HL-60 (cell line): Measurements from ENCODE around the gene CCDC197.

ENCODE experiments used
- CTCF ChIP-seq: IDR thresholded peaks from one replicate; pipeline ENCODE4 v1.5.1; 2011; ENCODE audit warnings: low read length, control low read depth, inconsistent platforms; ENCODE audit not compliant: insufficient read depth
- GABPA ChIP-seq: IDR thresholded peaks from 2 replicates; pipeline ENCODE4 v1.6.1; 2012; ENCODE audit warnings: low read depth
- POLR2AphosphoS5 ChIP-seq: IDR thresholded peaks from 2 replicates; pipeline ENCODE4 v1.6.1; 2012; ENCODE audit warnings: low read depth
- REST ChIP-seq: IDR thresholded peaks from 2 replicates; pipeline ENCODE4 v1.6.1; 2012; ENCODE audit warnings: low read depth; ENCODE audit not compliant: insufficient replicate concordance
- SPI1 ChIP-seq: IDR thresholded peaks from 2 replicates; pipeline ENCODE4 v1.6.1; 2012; ENCODE audit warnings: low read depth, mild to moderate bottlenecking, borderline replicate concordance

DNA sequence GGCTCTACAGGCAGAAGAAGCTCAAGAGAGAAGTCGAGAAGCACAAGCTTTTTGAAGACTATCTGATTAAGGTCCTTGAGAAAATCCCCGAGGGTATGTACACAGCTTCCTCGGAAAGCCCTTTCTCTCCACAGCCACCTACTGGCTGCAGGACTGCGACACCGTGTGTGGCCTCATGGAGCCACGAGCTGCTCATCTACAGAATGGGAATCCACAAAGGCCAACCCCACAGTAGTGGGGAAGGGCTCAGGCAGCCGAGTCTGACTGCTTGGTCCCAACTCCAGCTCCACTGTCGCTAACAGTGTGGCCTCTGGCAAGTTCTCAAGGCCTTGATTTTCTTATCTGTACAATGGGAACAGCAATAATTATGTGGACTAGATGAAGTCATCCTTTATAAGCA, 2.5 kb downstream of the CCDC197 start:
- TF ChIP-seq CTCF (no peak), POLR2AphosphoS5 (no peak), GABPA (no peak), REST (no peak), SPI1 (no peak)
